ENCODE results near the gene GRM7. TPM values are rescaled to one million over a fixed set of nuclear protein-coding genes. Genes with fewer than 3 reads are reported as not detected.

Gene GRM7
- total RNA-seq, 1 experiment from 2014 or later = not detected

GRCh38 chr3:7621046-7621630 lies 760.2 kb downstream of the GRM7 start:
- POLR2A ChIA-PET = no interaction called here
- intact Hi-C loops (cut with micrococcal nuclease) = no loop called here
- no peaks in the 10 kb centered on the region for H3K9me3 ChIP-seq (ENCODE audit: control insufficient read depth in 1 of 2, insufficient read depth in 1 of 2, low read depth in 1 of 2, low read length in 2 of 2)

More at GRCh38 chr3:7621046-7621630, 760.2 kb downstream of the GRM7 start:
- RAD21 ChIA-PET (ENCODE audit: low non-redundant PET in 1 of 2, low total read pairs in 2 of 2, uncharacterized antibody in 2 of 2, unreplicated experiment in 2 of 2) = no interaction called here
- H3K4me3 ChIP-seq (replicated peaks in 1 of 2; ENCODE audit: low read depth in 1 of 2, low read length in 2 of 2) = no peak overlapping the region
- H3K4me2 ChIP-seq (ENCODE audit: low read length) = no peak overlapping the region
- no peak for ATAC-seq
- no peak overlapping the region for H2AFZ ChIP-seq (ENCODE audit: low read depth, low read length, poor library complexity, severe bottlenecking)
- no peak overlapping the region for H3K9ac ChIP-seq (ENCODE audit: low read length)
- H3K27me3 ChIP-seq (ENCODE audit: insufficient read depth, low read length) = no peaks in the 10 kb centered on the region
- DNase-seq (ENCODE audit: low read depth, low spot score) = no peak
- no peaks in the 10 kb centered on the region for H3K79me2 ChIP-seq (ENCODE audit: insufficient read depth, low read length)
- CTCF ChIA-PET = no interaction called here
- H3K27ac ChIP-seq (ENCODE audit: low read depth, low read length) = no peak overlapping the region
- no peak for TF ChIP-seq JUND (IDR thresholded peaks at IDR 0.05)
- no peak for TF ChIP-seq POLR2A (IDR thresholded peaks at IDR 0.05; ENCODE audit: borderline replicate concordance, extremely low read depth, insufficient read depth, insufficient read length)
- no peak for TF ChIP-seq SRF (IDR thresholded peaks at IDR 0.05; ENCODE audit: low read depth)
- TF ChIP-seq SP1 (IDR thresholded peaks at IDR 0.05; ENCODE audit: low read depth) = no peak
- no peak for TF ChIP-seq YY1 (IDR thresholded peaks at IDR 0.05; ENCODE audit: extremely low read depth, insufficient replicate concordance, low read depth, low read length)
- TF ChIP-seq SIN3A (IDR thresholded peaks at IDR 0.05; ENCODE audit: low read depth) = no peak
- no peak for TF ChIP-seq RAD21 (IDR thresholded peaks at IDR 0.05; ENCODE audit: low read depth)
- no peak for TF ChIP-seq CTCF (IDR thresholded peaks at IDR 0.05 in 2 of 3, conservative IDR thresholded peaks at IDR 0.05 in 1 of 3; ENCODE audit: borderline replicate concordance in 1 of 3, insufficient read depth in 1 of 3, low read depth in 2 of 3, low read length in 2 of 3)
- no peak for TF ChIP-seq POLR2AphosphoS5 (IDR thresholded peaks at IDR 0.05; ENCODE audit: low read depth, low read length)
- no peak for TF ChIP-seq ATF3 (IDR thresholded peaks at IDR 0.05)
- no peak for TF ChIP-seq ELF1 (IDR thresholded peaks at IDR 0.05; ENCODE audit: borderline replicate concordance, low read depth)
- TF ChIP-seq FOSL1 (IDR thresholded peaks at IDR 0.05; ENCODE audit: low read depth) = no peak
- no peak for TF ChIP-seq MAX (IDR thresholded peaks at IDR 0.05)
- TF ChIP-seq ZNF274 (IDR thresholded peaks at IDR 0.05; ENCODE audit: low read depth, low read length) = no peak
- TF ChIP-seq TCF7L2 (IDR thresholded peaks at IDR 0.05; ENCODE audit: borderline replicate concordance, extremely low read depth, insufficient read depth, insufficient read length) = no peak
- no peak for TF ChIP-seq ZBTB33 (IDR thresholded peaks at IDR 0.05; ENCODE audit: extremely low read depth, insufficient replicate concordance, low read length)
- TF ChIP-seq EZH2 (IDR thresholded peaks at IDR 0.05) = no peak
- no peak for TF ChIP-seq REST (IDR thresholded peaks at IDR 0.05; ENCODE audit: low read depth)
- TF ChIP-seq CBX3 (IDR thresholded peaks at IDR 0.05; ENCODE audit: low read depth) = no peak
- TF ChIP-seq EZH2phosphoT487 (IDR thresholded peaks at IDR 0.05; ENCODE audit: borderline replicate concordance) = no peak
- H3K9me2 ChIP-seq (ENCODE audit: insufficient read depth) = no peaks in the 10 kb centered on the region
- H3K36me3 ChIP-seq (ENCODE audit: control insufficient read depth in 1 of 2, insufficient read depth in 2 of 2, low read length in 2 of 2) = no peaks in the 10 kb centered on the region
- no TSS peak for BruUV-seq (replicated peaks)
- H3K4me1 ChIP-seq (ENCODE audit: control insufficient read depth in 1 of 2, insufficient read depth in 2 of 2, low read length in 2 of 2) = no peaks in the 10 kb centered on the region
- H4K20me1 ChIP-seq (ENCODE audit: insufficient read depth) = no peaks in the 10 kb centered on the region
